ENCODE measurements around the gene IGF1R.

The IGF1R gene

DNA sequence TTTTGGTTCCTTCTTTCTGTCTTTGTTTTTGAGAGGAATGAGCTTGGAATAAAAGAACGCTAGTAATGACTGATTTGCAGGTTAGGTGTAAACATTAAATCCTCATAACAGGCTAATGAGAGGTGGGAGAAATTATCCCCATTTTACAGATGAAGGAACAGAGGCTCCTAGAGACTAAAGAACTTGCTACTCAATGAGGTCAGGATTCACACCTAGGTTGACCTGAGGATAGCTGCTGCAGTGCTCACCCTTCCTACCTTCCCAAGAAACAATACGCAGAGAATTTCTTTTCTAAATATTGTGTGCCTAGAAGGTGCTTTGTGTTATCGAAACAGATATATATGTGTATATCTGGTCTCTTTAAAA lies 106.3 kb downstream of the IGF1R start:
- no peak for DNase-seq

DNA sequence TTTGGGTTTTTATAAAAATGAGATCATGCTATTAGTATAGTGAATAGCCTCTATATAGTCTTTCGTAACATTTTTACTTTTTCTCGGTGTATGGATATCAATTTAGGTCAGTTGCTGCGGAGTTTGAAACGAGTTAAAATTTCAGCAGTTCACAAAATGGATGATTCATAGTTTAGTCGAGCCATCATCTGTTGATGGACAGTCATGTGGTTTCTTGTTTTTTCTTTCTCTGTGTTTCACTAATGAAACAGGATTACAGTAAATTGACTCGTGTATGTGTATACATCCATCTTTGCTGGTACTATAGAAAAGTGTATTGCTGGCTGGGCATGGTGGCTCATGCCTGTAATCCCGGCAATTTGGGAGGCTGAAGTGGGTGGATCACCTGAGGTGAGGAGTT lies 106.8 kb downstream of the IGF1R start:
- DNase-seq = no peak

DNA sequence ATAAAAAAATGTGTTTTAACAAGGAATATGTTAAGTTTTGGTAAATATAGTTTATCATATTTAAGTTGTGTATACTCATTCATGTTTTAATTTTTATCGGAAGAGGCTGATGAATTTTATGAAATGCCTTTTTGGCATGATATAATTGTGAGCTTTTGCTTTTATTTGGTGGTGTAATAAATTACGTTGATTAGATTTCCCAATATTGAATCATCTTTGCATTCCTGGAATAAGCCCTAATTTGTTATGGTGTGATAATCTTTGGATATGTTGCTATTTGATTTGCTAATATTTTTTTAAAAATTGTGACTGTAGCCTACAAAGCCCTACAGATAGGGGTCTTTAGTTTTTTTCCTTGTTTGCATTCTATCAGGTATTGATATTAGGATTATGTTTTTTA lies 107.4 kb downstream of the IGF1R start:
- DNase-seq = no peak

DNA sequence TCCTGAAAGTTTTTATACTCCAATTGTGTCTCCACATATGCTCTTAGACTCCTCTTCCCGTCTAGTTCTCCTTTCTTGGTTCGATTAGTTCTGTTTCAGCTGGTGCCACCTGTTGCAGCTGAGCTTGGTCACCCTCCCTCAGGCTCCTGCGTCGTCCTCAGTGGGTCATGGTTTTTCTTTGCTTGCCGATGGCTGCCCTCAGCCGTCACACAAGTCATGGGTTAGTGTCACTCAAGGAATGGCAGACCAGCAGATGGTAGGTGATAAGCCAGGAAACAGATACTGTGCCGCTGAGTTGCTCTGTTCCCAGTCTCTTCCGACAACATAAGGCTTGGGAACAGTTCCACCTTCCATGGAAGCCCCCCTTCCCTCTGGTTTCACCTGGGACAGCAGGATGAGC lies 109.9 kb downstream of the IGF1R start:
- no peak for DNase-seq

DNA sequence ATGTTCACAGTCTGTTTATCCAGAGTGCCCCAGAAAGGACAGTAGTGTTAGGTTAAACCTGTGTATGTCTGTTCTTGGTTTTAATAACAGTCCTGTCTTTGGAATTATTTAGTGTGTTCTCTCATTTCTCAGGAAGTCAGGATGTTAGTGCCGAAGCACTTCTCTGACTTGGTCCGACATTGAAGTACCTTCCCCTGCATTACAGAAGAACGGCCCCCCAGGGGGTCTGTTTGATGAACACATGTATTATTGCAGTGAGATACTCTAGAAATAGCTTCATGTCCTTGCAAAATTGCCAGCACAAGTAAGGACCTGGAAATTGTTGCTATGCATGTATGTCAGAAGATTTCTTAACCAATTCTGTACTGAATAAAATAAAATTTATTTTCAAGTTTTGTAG lies 110.9 kb downstream of the IGF1R start:
- no peak for DNase-seq

DNA sequence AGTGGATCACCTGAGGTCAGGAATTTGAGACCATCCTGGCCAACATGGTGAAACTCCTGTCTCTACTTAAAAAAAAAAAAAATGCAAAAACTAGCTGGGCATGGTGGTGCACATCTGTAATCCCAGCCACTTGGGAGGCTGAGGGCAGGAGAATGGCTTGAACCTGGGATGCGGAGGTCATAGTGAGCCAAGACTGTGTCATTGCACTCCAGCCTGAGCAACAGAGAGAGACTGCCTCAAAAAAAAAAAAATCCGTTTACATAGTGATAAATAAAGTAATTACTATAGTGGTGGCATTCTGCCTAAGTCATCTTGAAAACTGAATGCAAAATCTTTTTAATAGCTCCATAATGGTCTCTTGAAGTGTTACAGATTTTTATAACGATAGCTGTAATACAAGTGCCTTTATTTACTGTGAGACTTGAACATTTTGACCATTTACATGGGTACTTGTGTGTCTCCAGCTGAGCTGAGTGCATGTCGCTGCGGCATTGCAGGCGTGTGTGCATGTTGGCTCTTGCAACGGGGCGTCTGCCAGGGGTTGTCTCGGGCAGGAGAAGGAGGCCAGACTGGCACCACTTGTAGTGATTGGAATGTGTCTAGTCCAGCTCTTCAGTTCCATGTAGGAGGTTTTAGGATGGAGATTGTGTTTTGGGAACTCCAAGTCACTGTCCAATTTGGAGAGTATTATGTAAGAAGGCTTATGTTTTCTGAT lies 111.9 kb downstream of the IGF1R start:
- DNase-seq = no peak

DNA sequence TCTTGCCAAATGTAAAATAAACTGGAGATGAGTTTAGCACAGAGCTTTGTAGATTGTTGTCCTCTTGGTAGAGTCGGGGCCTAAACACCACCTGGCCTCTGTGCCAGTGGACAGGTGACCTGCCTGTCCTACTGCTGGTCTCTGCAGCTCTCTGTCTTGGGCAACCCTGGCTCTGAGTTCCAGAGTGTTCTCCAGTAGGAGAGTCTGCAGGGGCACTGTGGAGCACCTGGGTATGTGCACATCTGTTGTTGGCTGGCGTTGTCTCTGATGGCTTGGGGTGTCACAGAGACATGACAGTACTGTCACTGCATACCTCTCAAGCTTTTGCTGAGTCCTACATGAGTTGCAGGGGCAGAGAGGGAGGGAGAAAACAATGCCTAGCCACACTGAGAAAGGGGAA lies 112.6 kb downstream of the IGF1R start:
- no peak for DNase-seq

DNA sequence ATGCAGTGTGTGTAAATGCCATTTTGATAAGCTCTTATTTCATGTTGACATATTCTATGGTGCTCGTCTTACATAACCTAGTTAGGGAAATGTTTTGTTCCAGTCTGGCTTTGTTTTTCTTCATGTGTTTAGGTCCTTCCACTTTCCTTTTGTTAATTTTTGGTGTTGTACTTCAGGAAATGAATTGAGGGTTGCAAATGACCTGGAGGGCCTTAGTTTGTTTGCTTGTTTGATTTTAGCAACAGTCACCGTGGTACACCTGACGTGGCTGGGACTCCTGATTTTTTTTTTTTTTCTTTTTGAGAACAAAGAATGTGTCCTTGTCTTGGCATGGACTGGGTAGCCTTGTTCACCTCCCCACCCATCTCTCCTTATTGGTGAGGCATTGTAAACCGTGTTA lies 114.8 kb downstream of the IGF1R start:
- no peak for DNase-seq

DNA sequence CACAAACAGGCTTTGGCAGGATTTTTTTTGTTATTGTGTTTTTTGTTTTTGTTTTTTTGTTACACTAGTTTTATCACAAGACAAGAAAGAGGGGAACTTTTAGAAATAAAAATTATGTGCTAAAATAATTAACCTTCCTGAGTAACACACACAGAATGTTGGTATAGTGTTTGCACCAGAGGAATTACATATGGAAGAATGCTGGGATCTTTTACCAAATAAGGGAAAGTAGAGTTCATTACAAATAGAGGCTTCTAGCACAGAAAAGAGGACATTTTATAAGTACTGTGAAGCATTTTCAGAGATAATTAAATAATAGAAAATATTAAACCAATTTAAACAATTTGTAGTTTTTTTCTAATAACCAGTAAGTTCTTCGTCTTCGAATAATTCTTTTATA lies 116.0 kb downstream of the IGF1R start:
- DNase-seq = no peak

DNA sequence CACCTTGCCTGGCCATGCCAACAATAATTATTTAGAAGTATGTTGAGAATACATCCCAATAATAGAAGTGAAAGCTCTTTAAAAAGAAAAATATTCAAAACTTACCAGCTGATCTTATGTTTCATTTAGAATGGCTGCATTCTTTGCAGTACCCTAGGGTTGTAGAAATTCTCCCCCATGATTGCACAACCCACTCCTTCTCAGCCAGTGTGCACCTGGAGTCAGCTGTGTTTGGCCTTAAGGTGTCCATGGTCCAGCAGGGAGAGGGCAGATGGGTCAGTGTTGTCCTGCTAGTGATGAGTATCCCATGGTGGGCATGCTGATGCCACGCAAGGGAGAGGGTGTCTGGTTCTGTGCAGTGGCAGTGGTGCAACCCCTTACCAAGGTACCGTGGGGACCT lies 117.3 kb downstream of the IGF1R start:
- DNase-seq = no peak

DNA sequence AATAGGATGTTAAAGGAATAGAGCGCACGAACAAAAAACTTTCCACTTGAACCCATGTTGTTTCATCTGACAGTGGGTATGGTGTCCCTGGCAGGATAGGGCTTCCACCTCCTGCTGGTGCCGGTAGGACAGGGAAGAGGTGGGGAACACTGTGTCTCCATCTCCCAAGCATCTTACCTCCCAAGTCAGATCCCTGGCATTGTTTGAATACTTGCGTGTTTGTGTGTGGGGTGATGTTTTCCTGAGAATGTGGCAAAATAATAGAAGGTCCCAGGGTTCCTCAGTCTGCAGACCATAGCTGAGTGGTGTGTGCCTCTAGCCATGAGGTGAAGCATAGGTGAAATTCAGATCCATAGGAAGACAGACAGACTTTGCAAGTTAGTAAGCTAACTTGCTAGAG lies 119.4 kb downstream of the IGF1R start:
- DNase-seq = no peak

DNA sequence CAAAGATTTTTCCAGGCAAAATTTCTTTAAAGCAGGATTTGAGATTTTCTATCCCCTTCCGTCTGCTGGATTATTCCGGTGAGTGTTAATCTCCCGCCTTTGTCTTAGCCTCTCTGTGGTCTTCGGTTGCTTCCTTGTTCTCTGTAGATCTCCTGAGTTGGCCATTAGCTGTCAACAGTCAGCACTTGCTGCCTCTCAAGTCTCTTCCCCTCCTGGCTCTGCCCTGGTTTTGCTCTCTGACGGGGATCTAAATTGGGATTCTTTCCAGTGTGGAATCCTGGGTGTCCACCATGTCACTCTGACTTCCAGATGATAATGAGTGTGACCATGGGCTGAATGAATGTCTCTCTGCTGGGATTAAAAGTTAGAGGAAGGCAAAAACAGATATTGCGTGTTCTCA lies 121.5 kb downstream of the IGF1R start:
- no peak for DNase-seq

DNA sequence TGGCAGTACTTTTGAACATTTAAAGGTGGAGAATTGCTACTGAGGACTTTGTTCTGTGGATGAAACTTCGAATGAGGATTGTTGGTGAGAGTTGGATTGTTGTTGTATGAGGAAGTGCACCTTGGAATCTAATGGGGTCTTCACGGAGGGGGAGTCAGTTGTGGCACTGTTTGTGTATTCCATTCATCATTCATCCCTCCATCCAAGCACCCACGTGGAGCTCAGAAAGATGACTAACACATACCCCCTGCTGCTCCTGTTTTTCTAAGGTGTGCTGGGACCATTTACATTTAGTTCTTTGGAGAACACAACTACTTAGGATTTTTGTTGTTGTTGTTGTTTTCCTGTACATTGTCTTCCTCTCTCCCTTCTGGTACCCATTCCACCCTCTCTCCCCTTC lies 122.6 kb downstream of the IGF1R start:
- no peak for DNase-seq

DNA sequence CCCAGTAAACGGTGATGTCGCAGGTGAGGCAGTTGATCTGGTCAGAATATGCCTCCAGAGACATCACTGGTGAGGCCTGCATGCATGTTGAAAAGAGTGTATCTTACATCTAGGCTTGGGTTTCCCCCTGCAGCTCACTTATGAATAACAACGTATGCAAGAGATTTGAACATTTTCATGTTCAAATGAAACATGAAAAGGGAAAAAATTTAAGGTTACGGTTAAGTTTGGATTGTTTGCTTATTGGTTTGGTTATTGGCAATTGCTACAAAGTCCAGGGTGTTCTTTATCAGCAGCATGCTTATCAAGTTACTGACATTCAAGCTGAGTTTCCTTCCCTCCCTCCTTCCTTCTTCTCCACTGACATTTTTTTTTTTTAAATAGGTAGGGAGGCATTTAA lies 123.2 kb downstream of the IGF1R start:
- no peak for DNase-seq

DNA sequence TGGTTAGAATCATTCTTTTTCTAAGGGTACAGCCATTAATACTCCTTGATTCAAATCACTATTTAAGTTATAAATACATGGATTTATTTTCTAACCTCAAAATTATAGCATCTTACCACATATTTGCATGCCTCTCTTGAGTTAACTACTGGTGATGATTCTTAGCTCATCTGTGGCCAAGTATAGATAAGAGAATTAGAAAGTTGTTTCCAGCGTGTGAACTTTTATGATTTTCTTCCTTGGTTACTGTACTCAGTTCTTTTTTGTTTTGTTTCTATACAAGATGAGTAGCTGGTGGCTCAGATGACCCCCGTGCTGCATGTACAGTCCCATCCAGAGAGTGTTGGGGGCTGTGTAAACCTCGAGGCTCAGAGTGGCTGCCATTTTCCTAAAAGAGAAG lies 124.6 kb downstream of the IGF1R start:
- no peak for DNase-seq

DNA sequence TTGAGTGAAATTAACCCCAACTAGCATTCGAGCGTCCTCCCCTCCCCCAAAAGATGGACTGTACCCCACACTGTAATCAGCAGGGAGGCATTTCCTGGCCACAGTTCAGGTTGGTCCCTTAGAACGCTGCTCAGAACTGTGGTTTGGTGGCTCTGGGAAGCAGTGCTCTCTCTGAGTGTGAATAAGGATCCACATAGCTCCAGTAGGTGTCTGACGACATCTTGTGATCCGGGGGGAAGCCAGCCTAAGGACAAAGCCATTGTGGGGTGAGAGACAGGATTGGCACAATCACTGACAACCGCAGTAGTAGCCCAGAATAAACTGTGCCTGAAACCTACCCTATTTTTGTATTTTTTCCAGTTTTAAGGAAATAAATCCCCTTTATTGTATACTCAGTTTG lies 125.3 kb downstream of the IGF1R start:
- no peak for DNase-seq

DNA sequence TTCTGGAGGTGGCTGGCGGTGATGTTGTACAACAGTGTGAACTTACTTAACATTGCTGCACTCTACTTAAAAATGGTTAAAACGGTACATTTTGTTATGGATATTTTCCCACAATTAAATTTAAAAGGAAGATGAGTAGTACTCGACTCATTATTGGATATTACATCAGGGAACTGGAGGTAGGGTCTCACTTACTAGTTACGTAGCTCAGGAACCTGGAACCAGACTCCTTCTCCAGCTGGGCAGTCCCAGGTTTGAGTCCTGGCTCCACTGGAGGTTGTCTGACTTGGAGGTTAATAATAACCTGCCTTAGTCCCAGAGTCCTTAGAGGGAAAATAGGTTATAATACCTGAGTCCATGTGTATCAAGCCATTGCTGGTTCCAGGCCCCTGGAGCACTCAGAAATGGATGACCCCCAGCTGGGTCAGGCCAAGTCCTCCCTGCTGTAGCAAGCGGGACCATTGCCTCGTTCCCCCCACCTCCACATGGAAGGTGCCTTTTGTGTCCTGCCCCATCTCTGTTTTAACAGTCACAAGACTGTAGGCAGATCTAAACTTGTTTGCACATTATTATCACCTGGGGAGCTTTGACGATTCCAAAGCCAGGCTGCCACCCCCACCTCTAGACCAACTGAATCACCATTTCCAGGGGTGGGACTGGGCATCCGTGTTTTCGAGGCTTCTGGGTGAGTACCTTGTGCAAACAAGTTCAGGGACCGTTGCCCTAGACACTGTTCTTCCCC lies 126.6 kb downstream of the IGF1R start:
- no peak for DNase-seq

DNA sequence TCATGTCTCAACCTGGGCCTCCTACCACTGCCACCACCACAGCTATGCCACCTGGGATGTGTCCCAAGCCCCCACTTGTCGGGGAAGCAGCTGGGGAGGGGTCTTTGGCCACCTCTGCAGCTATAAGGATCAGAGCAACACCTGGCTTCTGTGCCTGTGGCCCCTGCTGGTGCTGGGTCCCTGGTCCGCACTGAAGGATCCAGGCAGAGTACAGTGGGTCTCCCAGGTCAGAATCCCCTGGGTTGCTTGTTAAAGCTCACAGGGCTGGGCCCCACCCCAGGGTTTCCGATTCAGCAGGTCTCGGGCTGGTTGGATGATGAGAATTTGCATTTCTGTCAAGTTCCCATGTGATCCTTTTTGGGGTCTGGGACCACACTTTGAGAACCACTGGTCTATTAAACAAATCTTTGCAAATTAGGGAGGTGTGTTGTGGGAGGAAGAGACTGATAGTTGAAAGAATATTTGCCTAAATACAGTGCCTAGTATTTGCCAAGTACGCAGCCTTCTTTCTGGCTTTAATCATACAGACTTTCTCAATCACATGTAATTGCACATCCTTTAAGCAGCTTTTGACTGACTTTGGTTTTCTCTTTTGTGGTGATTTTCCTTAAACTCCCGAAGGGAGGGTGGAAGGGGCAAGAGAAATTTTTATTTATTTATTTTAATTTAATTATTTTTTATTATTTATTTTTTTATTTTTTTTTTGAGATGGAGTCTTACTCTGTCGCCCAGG lies 127.3 kb downstream of the IGF1R start:
- no peak for DNase-seq

DNA sequence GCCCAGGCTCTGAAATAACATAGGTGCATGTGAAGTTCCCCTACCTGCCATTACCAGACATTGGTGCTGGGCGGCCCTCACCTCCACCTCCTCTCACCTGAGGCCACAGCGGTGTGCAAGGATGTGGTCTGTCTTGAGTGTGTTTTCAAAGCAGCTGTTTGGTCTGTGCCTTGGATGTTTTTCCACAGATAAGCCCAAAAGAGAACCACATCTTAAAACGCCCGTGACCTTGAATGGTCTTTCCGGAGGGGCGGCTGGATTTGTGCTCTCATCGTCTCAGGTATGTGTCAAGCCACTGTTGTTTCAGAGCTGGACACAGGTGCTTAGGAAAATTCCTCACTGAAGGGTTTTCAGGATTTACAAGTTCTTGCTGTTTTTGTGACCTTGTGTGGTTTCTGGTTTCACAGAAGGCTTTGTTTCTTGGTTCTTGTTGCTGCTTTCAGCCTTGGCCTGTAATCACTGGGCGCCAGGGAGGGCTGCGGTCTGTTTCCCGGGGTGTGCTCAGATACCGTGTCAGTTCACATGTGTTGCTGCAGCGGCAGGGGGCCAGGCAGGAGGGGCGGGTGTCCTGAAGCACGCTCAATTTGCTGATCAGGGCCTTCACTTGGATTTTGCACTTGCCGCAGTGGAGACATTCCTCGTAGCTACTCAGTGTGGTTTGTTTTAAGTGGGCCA lies 128.4 kb downstream of the IGF1R start:
- peak; percentile 50 for DNase-seq

DNA sequence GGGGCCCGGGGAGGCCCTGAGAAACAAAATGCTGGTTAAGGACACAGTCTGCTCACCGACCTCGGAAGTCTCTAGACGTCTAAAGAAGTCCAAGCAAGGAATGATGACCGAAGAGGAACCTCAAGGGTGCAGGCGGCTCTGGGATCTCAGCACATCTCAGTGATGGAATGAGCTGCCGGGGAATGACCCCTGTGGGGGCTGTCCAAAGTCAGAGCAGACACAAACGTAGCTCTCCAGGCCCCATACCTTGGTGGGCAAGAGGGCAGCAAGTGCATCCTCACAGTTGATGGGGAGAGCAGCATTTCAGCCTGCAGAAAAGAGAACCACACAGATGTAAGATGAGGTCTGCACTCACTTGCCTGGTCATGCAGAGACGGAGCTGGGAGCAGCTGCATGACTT lies 129.1 kb downstream of the IGF1R start:
- DNase-seq = no peak

DNA sequence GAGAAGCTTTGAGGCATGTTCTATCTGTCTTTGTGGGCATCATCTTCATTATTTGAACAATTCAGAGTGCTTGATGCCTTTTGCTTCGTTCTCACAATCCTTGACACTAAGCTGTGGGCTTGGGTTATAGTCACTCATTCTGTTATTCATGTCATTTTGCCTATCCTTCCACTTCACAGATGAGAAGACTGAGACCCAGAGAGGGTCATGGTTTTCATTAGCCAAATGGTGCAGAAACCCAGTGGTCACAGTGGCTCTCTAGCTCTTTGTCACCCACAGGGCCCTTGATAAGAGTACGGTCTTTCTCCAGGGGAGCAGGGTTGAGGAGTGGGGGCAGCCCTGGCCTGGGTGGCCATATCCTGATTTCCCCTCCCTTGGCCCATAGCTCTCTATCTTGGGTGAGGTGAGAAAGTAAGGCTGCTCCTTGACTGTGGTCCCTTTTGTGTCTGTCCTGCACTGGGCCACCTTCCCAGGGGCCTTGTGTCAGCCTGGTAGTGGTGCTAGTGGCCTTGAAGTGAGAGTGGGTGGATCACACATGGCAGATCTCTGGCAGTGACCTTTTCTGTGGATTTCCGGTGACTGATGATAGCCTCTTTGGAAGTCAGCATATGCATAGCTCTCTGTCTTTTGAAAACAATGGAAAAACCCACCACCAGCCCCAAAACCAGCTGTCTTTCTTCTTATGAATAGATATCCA lies 130.1 kb downstream of the IGF1R start:
- no peak for DNase-seq

DNA sequence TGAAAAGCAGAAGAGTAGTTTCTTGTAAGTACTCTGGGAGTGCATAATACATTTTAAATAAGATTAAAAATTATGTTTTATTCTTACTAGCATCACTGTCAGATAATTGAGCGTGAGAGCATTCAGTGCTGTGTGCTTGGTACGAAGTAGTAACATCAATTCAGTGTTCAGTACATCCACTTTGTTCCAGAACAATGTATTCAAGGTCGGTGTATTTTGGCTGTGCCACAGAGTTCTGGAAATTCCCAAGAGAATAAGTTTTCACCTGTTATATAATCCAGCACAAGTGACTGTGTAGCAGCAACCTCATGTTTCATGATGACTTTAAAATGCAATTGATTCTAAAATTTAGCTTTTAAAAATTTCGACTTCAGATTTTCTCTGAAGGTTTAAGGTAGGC lies 130.6 kb downstream of the IGF1R start:
- no peak for DNase-seq

DNA sequence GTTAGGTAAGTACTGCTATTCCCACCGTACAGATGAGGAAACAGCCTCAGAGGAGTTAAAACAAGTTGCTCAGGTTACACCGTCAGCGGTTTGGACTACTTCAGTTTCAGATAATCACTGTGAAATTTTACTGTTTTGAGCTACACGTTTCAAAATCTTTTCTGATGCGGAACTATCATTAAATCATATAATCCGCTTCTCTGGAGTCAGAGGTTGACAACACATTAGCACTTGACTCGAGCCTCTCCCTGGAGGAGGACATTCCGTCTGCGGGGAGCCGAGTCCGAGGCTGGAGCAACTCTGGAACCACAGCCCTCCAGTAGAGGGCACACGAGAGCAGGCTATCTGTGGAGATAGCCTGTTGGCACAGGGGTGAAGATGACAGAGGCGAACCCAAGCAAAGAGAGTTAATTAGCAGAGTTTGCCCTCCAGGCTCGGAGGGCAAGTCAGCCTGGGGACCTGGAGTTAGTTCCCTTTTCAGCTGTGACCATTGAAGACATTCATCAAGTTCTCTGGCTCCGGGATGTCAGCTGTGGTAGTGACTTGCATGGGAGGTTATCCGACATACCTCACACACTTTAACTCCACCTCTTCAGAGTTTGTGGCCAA lies 131.2 kb downstream of the IGF1R start:
- peak; percentile 75 for DNase-seq
